Activated CD4-positive, alpha-beta T cell treated with anti-CD3 and anti-CD28 coated beads, Interleukin-2, amount 10 ng/mL, durations not matched to agents 24 days and 14 days (primary cell): ENCODE measurements around the gene PKNOX2. TPM values are rescaled to one million over a fixed set of nuclear protein-coding genes. Genes with fewer than 3 reads are reported as not detected.

Source experiments
- DNase-seq: peaks from one replicate; pipeline ENCODE4 v3.0.0; 2022
- H3K27ac Mint-ChIP-seq: one replicate; pipeline ENCODE4 v1.8.0; 2022; ENCODE audit warnings: mild to moderate bottlenecking, mixed read lengths
- H3K27me3 Mint-ChIP-seq: one replicate; pipeline ENCODE4 v1.8.0; 2022; ENCODE audit warnings: mixed read lengths
- H3K36me3 Mint-ChIP-seq: one replicate; pipeline ENCODE4 v1.8.0; 2022; ENCODE audit warnings: low read depth, mild to moderate bottlenecking, mixed read lengths
- H3K4me1 Mint-ChIP-seq: one replicate; pipeline ENCODE4 v1.8.0; 2021; ENCODE audit warnings: mixed read lengths
- H3K4me3 Mint-ChIP-seq: one replicate; pipeline ENCODE4 v1.8.0; 2022; ENCODE audit warnings: mild to moderate bottlenecking, moderate library complexity, mixed read lengths
- H3K9me3 Mint-ChIP-seq: one replicate; pipeline ENCODE4 v1.8.0; 2021; ENCODE audit warnings: mixed read lengths
- intact Hi-C: fragments of 100-400 bp; cut with micrococcal nuclease; formaldehyde crosslinking; loops from one replicate; pipeline ENCODE4 v1.15.1; 2023
- total RNA-seq: library from RNA; stranded (reverse); gene quantifications from 2 replicates; pipeline ENCODE4 v1.2.3, GENCODE V29; 2022

The PKNOX2 gene
- total RNA-seq, 1 donor from 2014 or later, result not detected

DNA sequence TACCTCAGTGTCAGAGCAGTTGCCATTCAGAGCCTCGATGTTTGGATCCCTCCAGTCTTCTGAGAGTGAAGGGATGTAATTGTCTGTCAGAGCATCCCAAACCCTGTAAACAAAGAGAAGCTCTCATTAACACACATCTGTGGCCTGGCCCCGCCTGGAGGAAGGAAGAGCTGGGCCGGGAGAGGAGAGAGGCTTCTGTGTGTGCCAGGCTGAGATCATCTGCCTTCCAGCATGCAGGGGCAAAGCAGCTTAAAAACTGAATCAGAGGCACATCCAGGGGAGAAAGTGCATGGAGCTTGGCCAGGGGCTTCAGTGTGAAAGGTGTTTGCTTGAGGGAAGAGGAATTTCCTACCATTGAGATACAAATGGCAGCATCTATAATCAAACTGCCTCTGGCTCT, 317.0 kb downstream of the PKNOX2 start:
- Mint-ChIP-seq H3K36me3 (no peaks in the 10 kb centered on the region), H3K9me3 (no peaks in the 10 kb centered on the region), H3K4me3 (no peak overlapping the region), H3K4me1 (no peaks in the 10 kb centered on the region), H3K27me3 (peaks cover 16% of the 10 kb centered on the region), H3K27ac (no peak overlapping the region)
- DNase-seq, result no peak
- intact Hi-C loops, result no loop called here

Other genes with a start within 250 kb of the PKNOX2 start
- not detected in 2 replicates for gene HEPN1, start 245.5 kb upstream of the PKNOX2 start, total RNA-seq
- not detected in 2 replicates for gene HEPACAM, start 228.7 kb upstream of the PKNOX2 start, total RNA-seq
- gene CCDC15, start 210.5 kb upstream of the PKNOX2 start, total RNA-seq, result 4.1 and 4.5 TPM in 2 replicates
- 0.07 TPM in 2 replicates for gene SLC37A2, start 101.4 kb upstream of the PKNOX2 start, total RNA-seq
- 17.3 and 18.2 TPM in 2 replicates for gene TMEM218, start 53.1 kb upstream of the PKNOX2 start, total RNA-seq